OCI-LY7 (cell line): ENCODE results near the gene CABYR.

Experiments
- CTCF ChIP-seq: fragments of 200-600 bp; sonication (generic); conservative IDR thresholded peaks from 2 replicates; pipeline ENCODE4 v1.5.1; 2014; ENCODE audit warnings: mild to moderate bottlenecking, antibody characterized with exemption, low read length, moderate library complexity, mixed read lengths
- EZH2phosphoT487 ChIP-seq: fragments of 200-600 bp; sonication (generic); IDR thresholded peaks from 2 replicates; pipeline ENCODE4 v1.6.1; 2018; ENCODE audit warnings: low read depth, borderline replicate concordance, mild to moderate bottlenecking, mixed run types, antibody characterized with exemption, low read length, moderate library complexity, mixed read lengths

GRCh38 chr18:24208270-24209035 lies 69.6 kb downstream of the CABYR start:
- TF ChIP-seq CTCF = no peak
- no peak for TF ChIP-seq EZH2phosphoT487
